IPS DF 19.7 (cell line): ENCODE data around the gene PRPSAP1.
"Not testable (repeated sequence)": the region's sequence is repeated elsewhere in the genome, so short reads cannot be mapped to it uniquely, and the experiment has no call there.

Experiments used
- DNase-seq: peaks from one replicate; pipeline ENCODE4 v3.0.0-alpha.2; 2013; ENCODE audit warnings: low read depth, low spot score

Gene PRPSAP1

DNA sequence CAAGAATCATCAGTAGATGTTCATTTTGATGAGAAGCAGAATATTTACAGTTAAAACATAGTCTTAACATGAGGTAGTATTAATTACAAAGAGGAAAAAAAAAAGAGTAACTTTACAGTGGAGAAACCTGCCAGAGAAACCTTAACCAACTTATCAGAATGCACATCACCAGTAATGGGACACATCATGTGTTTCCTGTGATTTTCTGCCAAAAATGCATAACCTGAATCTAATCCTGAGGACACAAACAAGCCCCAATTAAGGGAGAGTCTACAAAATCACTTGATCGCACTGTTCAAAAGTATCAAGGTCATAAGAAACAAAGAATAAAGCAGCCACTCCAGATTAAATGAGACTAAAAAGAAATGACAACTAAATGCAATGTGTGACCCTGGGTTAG, 27.4 kb downstream of the PRPSAP1 start:
- DNase-seq = no peak

DNA sequence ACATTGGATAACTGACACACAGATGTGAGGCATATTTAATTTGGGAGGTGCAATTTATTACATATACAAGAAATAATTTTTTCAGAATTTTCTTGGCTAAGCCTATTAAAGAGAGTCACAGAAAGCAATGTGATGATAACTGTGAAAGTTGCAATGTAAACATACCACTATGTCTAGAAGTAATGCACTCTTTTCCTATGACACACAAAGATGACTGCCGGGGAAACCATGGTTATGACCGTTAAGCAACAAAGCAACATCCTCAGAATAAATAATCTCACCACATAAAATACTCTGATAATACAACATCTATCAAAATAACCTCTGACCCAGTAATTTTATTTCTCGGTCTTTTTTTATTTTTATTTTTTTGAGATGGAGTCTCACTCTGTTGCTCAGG, 35.1 kb downstream of the PRPSAP1 start:
- DNase-seq = no peak

DNA sequence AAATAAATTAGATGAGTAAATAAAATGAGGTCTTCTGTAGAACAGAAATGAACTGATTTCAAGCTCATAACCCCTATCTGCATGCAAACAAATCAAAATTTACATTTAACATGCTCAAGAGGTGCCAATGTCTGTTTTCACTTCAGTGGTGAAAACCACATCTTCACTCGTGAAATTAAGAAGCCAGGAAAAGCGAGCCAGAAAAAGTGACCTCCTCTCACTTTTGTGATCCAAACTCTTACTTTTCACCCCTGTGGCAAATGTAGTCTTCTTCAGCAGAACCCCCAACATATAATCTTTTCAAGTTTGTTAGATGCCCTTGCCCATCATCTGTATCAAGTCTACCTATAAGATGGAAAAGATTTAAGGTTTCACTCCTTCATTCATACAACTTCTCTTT, 36.2 kb downstream of the PRPSAP1 start:
- no peak for DNase-seq

DNA sequence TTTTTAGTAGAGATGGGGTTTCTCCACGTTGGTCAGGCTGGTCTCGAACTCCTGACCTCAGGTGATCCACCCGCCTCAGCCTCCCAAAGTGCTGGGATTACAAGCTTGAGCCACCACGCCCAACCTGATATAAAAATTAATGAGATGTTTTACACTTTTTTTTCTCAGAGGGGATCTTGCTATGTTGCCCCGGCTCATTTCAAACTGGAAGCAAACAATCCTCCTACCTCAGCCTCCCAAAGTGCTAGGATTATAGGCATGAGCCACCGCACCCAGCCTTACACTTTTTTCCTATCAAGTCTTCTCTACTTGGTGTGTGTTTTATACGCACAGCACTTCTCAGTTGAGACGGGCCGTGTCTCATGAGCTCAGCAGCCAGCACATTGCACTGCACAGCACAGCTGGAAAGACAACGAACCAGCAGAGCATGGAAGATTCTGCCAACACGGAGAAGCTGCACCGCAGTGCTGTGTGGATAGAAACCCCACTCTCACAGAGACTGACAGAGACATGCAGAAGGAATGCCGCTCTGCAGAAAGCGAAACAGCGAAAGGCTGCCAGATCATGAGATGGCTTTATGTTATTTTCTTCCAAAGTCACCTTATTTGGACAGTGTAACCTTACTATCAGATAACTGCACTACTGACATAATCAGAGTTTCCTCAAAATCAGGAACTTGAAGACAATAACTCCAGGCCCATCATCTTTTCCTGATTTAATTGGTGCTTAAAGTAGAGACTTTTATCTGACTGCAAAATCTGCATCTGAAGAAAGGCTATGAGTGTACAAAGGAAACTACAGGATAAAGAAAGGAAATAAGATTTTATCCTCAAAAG, 39.1 kb downstream of the PRPSAP1 start:
- DNase-seq = no peak

DNA sequence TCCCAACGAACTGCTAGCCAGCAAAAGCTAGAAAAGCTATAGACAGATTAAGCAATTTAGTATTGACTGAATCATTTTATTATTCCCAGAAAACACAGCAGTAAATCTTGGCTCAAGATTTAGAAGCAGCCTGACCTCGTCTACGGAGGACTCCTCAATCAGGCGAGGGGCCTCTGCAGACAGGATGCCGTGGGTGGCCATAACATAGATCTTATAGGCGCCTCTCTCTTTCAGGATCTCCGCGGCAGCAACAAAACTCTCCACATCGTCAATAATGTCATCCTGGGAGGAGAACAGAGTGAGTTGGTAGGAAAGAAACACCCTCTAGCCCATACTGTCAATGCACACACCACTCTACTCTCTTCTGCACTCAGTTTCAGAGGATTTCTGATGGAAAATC, 41.0 kb downstream of the PRPSAP1 start:
- no peak for DNase-seq

DNA sequence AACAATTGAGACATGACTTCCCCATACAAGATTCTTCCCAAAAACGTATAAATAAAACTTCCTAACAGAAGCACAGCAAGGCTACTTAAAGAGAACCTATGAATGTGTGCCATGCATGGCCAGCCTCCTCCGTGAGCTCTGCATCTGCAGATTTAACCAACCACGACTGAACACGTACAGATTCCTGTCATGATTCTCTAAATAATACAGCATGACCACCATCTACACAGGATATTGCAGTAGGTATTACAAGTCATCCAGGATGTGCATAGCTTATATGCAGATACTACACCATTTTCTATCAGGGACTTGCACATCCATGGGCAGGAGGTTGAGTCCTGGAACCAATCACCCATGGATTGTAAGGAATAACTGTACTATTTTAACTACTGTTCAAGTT, 44.3 kb downstream of the PRPSAP1 start:
- DNase-seq = no peak

DNA sequence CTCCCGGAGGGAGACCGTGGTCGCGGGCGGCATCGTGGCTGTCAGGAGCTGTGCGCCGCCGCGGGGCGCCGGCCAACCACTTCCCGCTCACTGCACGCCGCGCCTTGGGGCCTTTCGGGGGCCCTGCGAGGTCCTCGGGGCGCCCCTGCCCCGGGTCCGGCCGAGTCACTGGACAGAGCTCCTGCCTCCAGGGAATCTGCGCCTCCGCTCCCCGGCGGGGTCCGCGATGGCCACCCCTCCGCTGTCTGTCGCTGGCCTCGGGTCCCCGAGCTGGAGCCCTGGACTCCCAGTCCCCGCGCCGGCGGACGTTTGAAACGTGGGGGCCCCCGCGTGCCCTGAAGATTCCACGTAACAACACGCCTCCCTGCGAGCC, 45.8 kb downstream of the PRPSAP1 start, which contains the start of gene QRICH2:
TSS of gene QRICH2 (minus strand) at position 311 of the 373 bp plus-strand sequence. CDS start at position 33, 278 bp downstream.
- DNase-seq = no peak

DNA sequence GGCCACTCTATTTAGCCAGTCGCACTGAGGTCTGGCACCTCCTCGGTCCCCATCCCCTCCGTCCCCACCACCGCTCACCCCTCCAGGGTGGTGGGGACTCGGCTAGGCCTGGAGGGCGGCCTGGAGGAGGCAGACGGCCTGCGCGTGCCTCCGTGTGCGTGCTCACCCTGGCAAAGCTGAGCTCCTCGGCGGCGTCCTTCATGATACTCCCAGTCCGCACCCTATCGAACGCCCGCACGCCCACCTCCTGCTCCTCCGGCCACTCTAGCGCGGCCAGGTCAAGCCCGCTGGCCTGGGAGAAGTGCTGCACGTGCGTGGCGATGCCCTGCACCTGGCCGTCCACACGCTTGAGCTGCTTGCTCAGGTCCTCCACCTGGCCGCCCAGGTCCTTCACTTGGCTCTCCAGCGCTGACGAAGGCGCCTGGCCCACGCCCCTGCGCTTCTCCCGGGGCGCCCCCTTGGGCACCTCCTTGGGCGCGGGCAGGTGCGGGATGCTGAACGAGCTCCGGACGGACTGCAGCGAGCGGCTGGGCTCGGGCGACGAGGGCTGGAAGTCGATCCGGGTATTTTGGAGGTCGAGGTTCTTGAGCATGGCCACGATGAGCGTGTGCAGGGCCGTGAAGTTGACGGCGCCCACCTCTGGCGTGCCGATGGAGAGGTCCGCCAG, 46.3 kb downstream of the PRPSAP1 start:
- DNase-seq = no peak

DNA sequence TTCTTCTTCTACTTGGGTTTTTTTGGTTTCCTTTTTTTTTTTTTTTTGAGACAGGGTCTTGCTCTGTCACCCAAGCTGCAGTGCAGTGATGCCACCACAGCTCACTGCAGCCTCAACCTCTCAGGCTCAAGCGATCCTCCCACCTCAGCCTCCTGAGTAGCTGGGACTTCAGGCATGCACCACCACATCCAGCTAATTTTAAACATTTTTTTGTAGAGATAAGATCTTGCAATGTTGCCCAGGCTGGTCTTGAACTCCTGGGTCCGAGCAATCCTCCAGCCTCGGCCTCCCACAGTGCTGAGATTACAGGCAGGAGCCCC, 48.6 kb downstream of the PRPSAP1 start:
- not testable (repeated sequence) for DNase-seq

DNA sequence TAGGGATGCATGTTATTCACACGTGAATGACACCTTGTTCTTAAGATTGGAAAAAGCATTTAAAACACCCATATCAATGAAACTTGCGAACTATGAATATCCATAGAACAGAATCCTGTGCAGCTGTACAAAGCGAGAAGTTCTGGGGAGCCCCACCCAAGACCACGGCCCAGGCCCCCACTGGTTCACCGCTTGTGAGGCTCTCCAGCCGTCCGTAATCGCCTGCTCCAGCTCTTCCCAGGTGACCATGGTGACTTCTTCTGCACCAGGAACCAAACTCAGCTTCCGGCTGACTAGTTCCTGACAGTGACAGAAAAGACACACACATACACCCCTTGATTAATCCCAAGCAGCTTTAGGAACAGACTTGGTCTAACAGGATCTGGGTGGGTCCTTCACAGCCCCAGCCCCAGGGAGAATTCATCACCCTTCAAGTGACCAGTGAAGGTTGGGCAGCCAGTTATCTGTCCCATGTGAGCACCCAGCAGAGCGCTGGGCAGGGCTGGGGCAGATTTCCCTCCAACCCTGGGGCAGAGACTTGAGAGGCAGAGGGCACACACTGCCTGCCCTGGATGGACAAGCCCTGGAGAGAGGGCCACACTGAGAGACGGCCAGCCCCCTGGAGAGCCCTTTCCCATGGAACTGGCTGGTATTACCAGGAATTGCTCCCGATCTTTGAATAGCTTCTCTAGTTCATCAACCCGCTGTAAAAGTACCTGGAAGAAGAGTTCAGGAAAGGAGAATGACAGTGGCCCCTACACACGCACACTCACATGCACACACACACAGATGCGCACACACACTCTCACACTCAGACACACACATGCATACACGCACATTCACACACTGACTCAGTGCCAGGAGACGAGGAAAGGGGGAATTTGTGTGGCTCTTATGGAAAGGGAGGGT, 49.2 kb downstream of the PRPSAP1 start:
- no peak for DNase-seq

DNA sequence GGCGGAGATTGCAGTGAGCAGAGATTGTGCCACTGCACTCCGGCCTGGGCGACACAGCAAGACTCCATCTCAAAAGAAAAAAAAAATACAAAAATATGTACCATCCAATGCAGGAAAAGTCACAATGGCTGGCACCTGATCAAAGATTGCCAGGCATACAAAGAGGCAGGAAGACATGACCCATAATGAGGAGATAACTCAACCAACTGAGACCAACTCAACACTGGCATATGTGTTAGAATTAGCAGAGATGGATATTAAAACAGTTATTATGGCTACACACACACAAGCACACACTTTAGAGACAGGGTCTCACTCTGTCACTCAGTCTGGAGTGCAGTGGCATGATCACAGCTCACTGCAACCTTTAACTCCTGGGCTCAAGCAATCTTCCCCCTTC, 56.3 kb downstream of the PRPSAP1 start:
- DNase-seq = no peak

DNA sequence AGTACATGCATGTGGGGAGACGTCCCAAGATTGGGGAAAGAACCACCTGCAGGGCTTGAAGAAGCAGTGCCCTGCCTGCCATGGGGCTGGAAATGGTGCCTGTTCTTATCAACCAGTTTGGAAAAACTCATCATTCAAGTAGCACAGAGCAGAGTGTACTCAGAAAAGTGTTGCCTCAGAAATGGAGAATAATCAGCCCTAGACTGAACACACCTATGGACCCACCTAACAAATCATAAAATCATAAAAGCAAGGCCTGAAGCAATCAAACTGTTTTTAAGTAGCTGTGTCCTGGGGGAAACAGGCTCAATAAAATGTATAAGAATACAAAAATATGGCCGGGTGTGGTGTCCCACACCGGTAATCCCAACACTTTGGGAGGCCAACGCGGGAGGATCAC, 56.8 kb downstream of the PRPSAP1 start:
- no peak for DNase-seq

DNA sequence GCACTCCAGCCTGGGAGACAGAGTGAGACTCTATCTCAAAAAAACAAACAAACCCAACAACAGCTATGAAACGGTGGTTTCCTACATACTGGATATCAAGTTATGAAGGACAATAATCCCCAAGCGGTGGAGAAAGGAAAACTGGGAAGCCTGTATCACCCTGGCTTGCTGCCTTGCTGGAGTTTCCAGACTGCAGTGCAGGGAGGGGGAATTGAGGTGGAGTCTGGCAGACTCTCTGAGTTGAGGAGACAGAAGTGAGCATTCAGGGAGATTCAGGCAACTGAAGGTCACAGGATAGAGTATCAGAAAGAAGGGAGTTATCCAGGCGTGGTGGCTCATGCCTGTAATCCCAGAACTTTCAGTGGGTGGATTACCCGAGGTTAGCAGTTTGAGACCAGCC, 57.5 kb downstream of the PRPSAP1 start:
- DNase-seq = no peak

DNA sequence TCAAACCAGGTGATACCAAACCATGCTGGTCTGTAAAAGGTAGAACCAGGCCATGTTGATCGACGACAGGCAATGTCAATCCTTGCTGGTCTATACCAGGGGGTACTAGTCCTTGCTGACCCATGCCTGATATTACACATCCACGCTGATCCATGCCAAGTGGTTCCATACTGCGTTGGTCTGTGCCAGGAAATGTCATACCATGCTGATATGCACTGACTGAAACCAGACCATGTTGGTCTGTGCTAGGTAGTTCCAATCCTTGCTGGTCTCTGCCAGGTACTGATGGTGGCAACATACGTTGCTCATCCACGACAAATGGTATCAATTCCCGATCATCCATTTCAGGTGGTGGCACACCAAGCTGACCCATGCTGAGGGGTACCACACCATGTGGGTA, 60.6 kb downstream of the PRPSAP1 start:
- no peak for DNase-seq

DNA sequence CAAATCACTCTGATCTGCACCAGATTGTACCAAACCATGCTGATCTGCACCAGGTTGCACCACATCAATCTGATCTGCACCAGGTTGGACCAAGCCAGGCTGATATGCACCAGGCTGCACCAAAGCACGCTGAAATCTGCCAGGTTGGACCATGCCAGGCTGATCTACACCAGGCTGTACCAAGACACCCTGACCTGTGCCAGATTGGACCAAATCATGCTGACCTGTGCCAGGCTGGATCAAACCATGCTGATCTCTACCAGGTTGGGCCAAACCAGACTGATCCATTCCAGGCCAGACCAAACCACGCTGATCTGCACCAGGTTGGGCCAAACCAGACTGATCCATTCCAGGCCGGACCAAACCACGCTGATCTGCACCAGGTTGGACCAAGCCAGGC, 61.1 kb downstream of the PRPSAP1 start:
- no peak for DNase-seq

DNA sequence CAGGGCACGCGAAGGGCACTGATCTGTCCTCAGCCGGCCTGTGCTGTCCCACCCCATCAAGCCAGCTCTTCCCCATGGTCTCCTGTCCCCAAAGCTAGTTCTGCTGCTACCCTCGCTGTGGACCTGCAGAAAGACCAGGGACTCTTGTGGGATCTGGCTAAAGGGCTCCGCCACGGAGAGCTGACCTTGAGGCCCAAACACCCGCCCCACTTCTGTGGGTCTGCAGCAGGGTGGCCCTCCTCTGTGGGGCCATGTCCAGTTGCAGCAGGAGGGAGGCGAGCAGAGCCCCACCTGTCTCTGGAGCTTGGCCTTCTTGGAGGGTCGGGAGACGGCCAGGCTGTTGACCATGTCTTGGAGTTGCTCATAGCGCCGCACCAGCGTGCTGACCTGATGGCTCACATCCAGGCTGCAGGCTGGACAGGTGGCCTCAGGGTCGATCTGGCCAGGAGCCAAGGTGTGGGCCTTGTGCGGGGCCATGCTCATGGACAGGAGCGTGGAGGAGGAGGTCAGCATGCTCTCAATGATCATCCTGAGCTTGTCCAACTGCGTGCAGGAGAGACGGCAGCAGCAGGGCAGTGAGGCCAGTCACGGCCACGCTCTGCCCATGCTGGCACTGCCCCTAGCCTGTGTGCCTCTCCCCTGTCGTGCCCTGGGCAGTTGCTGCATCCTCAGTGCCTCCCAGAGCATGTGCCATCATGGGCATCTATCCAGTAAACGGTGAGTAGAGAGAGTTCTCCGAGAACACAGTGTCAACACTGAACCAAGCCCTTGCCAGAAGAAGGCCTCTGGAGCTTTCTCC, 71.9 kb downstream of the PRPSAP1 start:
- DNase-seq = no peak

DNA sequence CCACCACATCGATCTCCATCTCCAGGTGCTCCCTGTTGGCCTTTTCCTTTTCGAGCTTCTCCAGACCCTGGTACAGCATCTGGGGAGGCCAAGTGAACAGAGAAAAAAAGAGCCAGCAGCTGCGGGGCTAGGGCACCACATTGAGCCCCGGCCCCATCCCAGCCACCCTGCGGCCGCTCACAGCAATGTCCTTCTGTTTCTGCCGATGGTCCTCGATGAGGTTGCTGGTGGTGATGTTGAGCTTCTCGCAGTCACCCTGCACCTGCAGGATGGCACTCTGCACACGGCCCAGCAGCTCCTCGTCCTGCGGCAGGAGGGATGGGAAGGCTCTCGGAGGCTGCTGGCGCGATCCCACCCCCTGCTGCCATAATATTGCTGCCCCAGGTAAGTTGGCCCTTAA, 73.1 kb downstream of the PRPSAP1 start:
- no peak for DNase-seq

DNA sequence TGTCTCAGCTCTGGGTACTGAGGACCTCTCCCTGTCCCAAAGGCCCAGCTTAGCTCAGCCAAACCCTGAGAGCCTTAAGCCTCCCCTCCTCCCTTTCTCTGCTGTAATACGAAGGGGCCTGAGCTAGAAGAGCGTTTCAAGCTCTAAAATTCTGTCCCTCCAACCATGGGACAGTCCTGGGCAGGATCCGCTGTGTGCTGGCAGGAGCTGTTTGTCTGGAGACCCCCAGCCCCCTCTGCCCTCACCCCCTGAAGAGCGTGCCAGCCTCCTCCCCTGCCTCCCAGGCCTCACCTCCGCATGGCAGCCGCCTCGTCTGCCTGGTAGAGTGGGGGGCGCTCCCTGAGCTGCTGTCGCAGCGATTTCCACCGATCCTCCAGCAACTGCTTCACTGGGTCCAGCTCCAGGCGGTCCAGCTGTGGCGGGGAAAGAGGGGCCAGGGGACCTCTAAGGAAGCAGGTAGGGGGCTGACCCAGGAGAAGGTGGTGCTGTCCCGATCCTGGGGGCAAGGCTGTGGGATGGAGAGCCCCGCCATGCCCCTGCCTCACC, 73.9 kb downstream of the PRPSAP1 start:
- no peak for DNase-seq

DNA sequence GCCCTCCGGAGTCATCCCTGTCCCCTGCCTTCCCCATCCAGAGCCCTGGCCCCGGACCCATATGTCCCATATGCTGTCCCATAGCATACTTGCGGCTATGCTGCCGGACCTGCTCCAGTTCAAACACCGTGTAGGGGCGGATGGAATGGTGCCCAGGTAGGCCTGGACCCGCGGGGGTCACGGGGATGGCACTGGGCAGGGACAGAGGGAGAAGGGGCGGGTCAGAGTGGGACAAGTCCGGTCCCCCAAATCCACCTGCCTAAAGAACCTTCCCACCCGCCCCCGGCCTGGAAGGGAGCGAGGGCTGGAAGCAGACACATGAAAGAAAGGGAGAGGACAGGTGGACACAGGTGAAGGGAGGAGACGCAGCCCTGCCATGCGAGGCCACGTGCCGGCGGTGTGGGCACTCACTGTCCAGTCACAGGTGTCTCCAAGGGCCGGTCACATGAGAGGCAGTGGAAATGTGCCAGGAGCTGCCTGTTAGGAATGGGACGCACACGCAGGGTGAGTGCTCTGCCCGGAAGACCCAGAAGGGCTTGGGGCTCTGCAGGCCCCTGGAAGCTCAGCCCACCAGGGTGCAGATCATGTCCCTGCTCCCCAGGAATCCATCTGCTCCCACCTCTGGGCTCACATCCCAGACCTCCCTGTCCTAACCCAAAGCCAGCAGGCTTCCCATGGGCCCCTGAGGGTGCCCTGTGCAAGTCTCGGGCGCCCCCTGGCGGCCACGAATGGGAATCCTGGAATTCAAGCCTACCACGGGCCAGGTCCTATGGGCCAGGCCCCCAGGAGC, 74.6 kb downstream of the PRPSAP1 start:
- DNase-seq = no peak

DNA sequence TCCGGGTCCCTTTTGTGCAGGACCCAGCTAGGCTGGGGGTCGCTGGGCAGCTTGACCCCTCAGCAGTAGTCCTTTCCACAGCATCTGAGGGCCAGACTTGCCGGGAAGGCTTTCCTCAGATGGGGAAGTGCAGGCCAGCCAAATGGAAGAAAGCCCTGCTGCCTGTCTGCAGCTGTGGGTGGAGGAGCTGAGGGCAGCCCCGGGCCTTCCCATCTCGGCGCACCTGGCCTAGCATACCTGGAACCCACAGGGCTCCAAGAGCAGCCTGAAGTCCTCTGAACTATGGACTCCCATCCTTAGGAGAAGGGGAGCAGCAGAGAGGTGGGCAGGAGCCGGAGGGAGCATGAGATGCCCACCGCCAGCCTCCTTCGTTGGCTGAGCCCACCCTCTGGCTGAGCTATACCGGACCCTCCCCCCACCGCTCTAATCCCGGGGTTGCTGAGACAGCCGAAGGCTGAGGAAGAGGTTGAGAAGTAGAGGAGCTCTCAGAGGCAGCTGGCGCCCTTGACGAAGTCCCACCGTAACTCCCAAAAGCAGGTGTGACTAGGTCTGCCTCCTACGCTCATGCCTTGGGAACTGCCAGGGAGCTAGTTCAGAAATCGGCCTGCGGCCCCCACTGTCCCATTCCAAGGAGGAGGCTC, 75.3 kb downstream of the PRPSAP1 start:
- no peak for DNase-seq
